NCI-H1048 (cell line): ENCODE measurements around the gene LCE3B.

Experiments used
- DNase-seq: peaks from one replicate; lab custom pipeline; 2025; lab: John Stamatoyannopoulos, UW

LCE3B gene

GRCh38 chr1:152658649-152659048 is 45.0 kb downstream of the LCE3B start:
- DNase-seq = no peak

GRCh38 chr1:152663098-152663497 is 49.5 kb downstream of the LCE3B start, which contains the start of gene LCE2D:
Gene LCE2D (plus strand): TSS chr1:152663380. CDS start chr1:152664106, 726 bp downstream.
- DNase-seq = no peak
